ENCODE data around the gene H1-8. TPM values are rescaled to one million over a fixed set of nuclear protein-coding genes. Genes with fewer than 3 reads are reported as not detected.

The H1-8 gene
- total RNA-seq, 1 experiment from 2014 or later = not detected

- ChIA-PET CTCF (no interaction called here), POLR2A (ENCODE audit: unreplicated experiment) (no interaction called here)
- BruUV-seq (replicated peaks) = no TSS peak
- Histone ChIP-seq H3K27me3 (ENCODE audit: low read length) (no peaks in the 10 kb centered on the region), H3K27ac (ENCODE audit: low read length) (no peak overlapping the region), H4K20me1 (ENCODE audit: low read length) (no peaks in the 10 kb centered on the region), H2AFZ (ENCODE audit: low read length) (no peak overlapping the region), H3K4me2 (ENCODE audit: low read length) (no peak overlapping the region), H3K36me3 (ENCODE audit: low read depth, low read length) (no peaks in the 10 kb centered on the region), H3K9me3 (ENCODE audit: low read length) (no peaks in the 10 kb centered on the region), H3F3A (ENCODE audit: low read length, unreplicated experiment) (no peaks in the 10 kb centered on the region), H3K4me1 (ENCODE audit: insufficient read depth, low read length) (no peaks in the 10 kb centered on the region), H3K9me2 (replicated peaks; ENCODE audit: low read length) (no peaks in the 10 kb centered on the region), H3K79me2 (ENCODE audit: low read length) (no peaks in the 10 kb centered on the region), H3K9ac (ENCODE audit: low read length) (no peak overlapping the region), H3K4me3 (ENCODE audit: low read length) (no peak overlapping the region)
- intact Hi-C loops (cut with micrococcal nuclease) = no loop called here
- no peak for TF ChIP-seq EZH2phosphoT487 (IDR thresholded peaks at IDR 0.05; ENCODE audit: borderline replicate concordance, low read length)
- TF ChIP-seq EZH2 (IDR thresholded peaks at IDR 0.05; ENCODE audit: low read length, unreplicated experiment) = no peak
- ATAC-seq (no peak), DNase-seq (no peak)
Measured at GRCh38 chr3:129577925-129578786, 35.2 kb downstream of the H1-8 start.

- CTCF ChIA-PET = no interaction called here
- Histone ChIP-seq H3K4me1 (ENCODE audit: insufficient read depth, low read length) (no peaks in the 10 kb centered on the region), H3K79me2 (ENCODE audit: low read length) (no peaks in the 10 kb centered on the region), H3K9ac (ENCODE audit: low read length) (no peak overlapping the region), H3K9me3 (ENCODE audit: low read length) (no peaks in the 10 kb centered on the region), H3F3A (ENCODE audit: low read length, unreplicated experiment) (no peaks in the 10 kb centered on the region), H3K27me3 (ENCODE audit: low read length) (no peaks in the 10 kb centered on the region), H3K9me2 (replicated peaks; ENCODE audit: low read length) (no peaks in the 10 kb centered on the region), H2AFZ (ENCODE audit: low read length) (no peak overlapping the region), H3K27ac (ENCODE audit: low read length) (no peak overlapping the region), H3K4me2 (ENCODE audit: low read length) (no peak overlapping the region), H3K36me3 (ENCODE audit: low read depth, low read length) (no peaks in the 10 kb centered on the region), H4K20me1 (ENCODE audit: low read length) (no peaks in the 10 kb centered on the region), H3K4me3 (ENCODE audit: low read length) (no peak overlapping the region)
- no peak for ATAC-seq
- POLR2A ChIA-PET (ENCODE audit: unreplicated experiment) = no interaction called here
- DNase-seq = no peak
- no TSS peak for BruUV-seq (replicated peaks)
- intact Hi-C loops (cut with micrococcal nuclease) = no loop called here
- TF ChIP-seq EZH2 (IDR thresholded peaks at IDR 0.05; ENCODE audit: low read length, unreplicated experiment) (no peak), CTCF (conservative IDR thresholded peaks at IDR 0.05; ENCODE audit: low read depth, low read length) (no peak), EZH2phosphoT487 (IDR thresholded peaks at IDR 0.05; ENCODE audit: borderline replicate concordance, low read length) (no peak)
Measured at GRCh38 chr3:129579991-129580390, 37.0 kb downstream of the H1-8 start.

GRCh38 chr3:129581623-129582022 is 38.6 kb downstream of the H1-8 start:
- BruUV-seq (replicated peaks) = no TSS peak
- ATAC-seq = no peak

More at GRCh38 chr3:129581623-129582022, 38.6 kb downstream of the H1-8 start:
- intact Hi-C loops (cut with micrococcal nuclease) = no loop called here
- Histone ChIP-seq H3K4me2 (ENCODE audit: low read length) (no peak overlapping the region), H3K9ac (ENCODE audit: low read length) (no peak overlapping the region), H3K4me3 (ENCODE audit: low read length) (no peak overlapping the region), H3K27me3 (ENCODE audit: low read length) (no peaks in the 10 kb centered on the region), H3K27ac (ENCODE audit: low read length) (no peak overlapping the region), H4K20me1 (ENCODE audit: low read length) (no peaks in the 10 kb centered on the region), H3K36me3 (ENCODE audit: low read depth, low read length) (no peaks in the 10 kb centered on the region), H3F3A (ENCODE audit: low read length, unreplicated experiment) (no peaks in the 10 kb centered on the region), H2AFZ (ENCODE audit: low read length) (no peak overlapping the region), H3K9me3 (ENCODE audit: low read length) (no peaks in the 10 kb centered on the region), H3K79me2 (ENCODE audit: low read length) (no peaks in the 10 kb centered on the region), H3K4me1 (ENCODE audit: insufficient read depth, low read length) (no peaks in the 10 kb centered on the region), H3K9me2 (replicated peaks; ENCODE audit: low read length) (no peaks in the 10 kb centered on the region)
- CTCF ChIA-PET = no interaction called here
- POLR2A ChIA-PET (ENCODE audit: unreplicated experiment) = no interaction called here
- no peak for DNase-seq
- TF ChIP-seq EZH2 (IDR thresholded peaks at IDR 0.05; ENCODE audit: low read length, unreplicated experiment) (no peak), CTCF (conservative IDR thresholded peaks at IDR 0.05; ENCODE audit: low read depth, low read length) (no peak), EZH2phosphoT487 (IDR thresholded peaks at IDR 0.05; ENCODE audit: borderline replicate concordance, low read length) (no peak)

Data from PC-3 (cell line).